ENCODE results near the gene KCNK10.
"Not testable (repeated sequence)": the region's sequence is repeated elsewhere in the genome, so short reads cannot be mapped to it uniquely, and the experiment has no call there.

The KCNK10 gene

DNA sequence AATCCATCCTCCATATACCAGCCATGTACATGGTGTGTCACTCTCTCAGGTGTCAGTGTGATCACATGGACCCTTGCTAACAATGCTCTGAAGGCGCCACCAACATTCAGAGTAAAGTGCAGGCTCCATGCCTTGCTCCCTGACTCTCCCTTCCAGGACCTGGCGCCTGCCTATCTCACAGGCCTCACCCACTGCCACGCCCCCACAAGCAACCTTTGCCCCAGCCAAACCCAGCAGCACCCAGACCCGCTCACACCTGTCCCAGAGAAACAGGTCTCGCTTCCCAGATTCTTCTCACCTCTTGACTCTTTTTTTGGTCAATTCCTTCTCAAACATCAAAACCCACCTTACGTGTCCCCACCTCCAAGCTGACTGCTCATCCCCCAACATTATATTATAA, 52.3 kb downstream of the KCNK10 start:
- DNase-seq (ENCODE audit: low spot score) = no peak

DNA sequence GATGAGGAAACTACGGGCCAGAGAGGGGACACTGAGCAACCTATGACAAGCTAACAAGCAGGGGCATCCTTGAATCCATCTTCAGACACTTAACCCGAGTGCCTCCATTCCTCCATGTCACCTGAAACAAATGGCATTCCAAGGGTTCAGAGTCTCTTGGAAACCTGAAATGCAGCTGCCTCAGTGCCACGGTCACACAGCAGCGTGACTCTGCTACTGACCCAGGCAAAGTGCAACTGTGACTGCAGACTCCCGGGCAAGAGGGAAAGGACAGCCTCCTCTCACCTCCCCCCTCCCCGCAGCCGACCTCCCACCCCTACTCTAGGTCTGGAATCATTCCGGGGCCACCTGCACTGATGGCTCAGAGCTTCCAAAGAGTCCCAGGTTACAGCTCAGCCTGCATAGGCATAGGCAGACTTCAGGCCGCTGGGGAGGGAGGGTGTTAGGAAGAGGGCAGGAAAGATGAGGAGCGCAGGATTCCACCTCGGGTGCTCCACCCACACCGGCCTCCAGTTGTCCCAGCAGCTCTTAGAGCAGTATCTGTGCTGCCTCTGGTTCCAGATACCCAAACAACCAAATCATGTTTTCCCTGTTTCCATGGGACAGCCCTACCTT, 53.2 kb downstream of the KCNK10 start:
- DNase-seq (ENCODE audit: low spot score) = no peak

DNA sequence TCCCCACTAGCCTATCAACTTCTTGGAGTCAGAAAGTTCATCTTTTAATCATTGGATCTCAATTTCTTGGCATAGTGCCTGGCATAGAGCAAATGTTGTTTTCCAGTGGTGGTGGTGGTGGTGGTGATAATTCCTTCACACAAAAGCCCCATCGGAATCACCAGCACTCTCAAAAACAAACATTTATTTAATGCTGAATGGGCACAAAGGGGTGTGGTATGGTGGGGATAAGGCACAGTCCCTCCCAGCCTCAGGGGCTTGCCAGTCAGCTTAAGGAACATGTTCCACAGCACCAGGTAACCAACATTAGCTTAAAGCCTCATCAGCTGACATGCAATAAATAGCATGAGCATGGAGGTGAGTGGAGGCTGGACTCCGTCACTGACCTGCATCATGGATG, 56.6 kb downstream of the KCNK10 start:
- no peak for DNase-seq (ENCODE audit: low spot score)

DNA sequence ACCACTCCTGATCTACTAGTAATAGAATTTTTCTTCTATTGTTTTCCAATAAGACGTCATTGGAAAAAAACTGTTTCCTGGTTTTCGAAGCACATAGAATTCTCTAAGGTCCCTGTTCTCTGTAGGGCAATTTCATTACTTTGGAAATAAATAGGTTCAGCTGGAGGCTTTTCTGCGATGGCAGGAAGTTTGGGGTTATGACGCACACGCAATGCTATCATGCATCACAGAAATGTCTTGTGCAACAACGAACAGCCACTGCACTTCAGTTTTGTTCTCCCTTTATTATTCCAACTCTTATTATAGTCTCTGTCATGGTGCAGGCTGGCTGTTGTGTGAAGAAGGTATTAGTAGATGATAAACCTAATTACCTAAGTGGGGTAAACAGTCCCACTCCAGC, 59.0 kb downstream of the KCNK10 start:
- no peak for DNase-seq (ENCODE audit: low spot score)

DNA sequence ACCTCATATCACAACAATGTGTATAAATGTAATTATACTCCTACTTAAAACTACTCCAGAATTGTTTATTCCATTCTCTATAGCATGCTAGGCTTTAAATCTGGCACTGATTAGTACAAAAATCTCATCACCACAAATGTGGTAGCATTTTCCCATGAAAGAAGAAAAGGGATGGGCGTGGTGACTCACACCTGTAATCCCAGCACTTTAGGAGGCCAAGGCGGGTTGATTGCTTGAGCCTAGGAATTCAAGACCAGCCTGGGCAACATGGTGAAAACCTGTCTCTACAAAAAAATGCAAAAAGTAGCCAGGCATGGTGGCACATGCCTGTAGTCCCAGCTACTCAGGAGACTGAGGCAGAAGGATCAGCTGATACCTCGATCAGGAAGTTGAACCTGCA, 61.8 kb downstream of the KCNK10 start:
- DNase-seq (ENCODE audit: low spot score) = not testable (repeated sequence)

DNA sequence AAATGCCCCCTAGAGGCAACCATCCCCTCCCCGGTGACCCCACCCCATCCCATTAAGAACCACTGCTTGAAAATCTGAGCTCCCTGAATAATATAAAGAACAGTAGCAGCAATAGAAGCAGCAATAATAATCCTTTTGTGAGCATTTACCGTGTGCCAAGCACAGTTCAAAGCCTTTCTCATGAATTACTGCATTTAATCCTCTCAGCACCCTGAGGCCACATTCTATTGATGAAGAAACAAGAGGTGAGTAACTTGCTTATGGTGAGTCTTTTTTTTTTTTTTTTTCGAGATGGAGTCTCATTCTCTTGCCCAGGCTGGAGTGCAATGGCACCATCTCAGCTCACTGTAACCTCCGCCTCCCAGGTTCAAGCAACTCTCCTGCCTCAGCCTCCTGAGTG, 65.0 kb downstream of the KCNK10 start:
- DNase-seq (ENCODE audit: low spot score) = no peak

DNA sequence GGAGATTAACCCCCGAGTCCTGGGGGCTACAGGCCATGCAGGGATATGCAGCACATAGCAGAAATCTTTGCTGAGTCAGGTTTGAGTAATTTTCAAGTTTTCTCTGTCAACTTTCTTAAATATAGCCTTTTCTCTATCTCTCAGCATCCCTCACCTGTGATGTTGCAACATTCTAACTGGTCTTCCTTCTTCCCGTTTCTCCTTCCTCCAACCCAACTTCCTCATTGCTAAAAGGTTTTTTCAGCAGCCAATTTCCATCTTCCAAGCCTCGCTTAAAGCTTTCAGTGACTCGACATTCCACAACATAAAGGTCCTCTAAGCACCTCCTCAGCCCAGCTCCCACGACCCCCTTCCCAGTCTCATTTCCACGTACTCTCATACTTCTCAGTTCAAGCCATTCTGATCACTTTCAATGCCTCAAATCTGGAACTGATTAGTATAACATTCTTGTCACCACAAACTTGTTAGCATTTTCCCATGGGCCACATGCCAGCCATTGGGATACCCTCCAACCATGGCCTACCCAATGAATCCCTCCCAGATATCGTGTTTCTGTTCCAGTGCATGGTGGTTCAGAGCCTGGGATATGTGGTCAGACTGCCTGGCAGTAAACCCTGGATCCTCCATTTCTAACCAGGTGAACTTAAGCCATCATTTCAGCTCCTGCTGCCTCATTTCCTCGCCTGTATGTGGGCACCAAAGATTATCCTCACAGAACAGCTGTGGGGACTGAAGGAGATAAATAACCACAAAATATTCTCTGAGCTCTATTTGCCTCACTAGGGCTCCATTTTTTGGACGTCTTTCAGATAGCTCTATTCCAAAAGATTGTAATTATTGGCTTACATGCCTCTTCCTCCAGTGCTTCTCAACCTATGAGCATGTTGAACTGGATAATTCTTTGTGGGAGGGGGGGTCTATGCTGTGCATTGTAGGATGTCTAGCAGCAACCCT, 65.8 kb downstream of the KCNK10 start:
- DNase-seq (ENCODE audit: low spot score) = no peak

DNA sequence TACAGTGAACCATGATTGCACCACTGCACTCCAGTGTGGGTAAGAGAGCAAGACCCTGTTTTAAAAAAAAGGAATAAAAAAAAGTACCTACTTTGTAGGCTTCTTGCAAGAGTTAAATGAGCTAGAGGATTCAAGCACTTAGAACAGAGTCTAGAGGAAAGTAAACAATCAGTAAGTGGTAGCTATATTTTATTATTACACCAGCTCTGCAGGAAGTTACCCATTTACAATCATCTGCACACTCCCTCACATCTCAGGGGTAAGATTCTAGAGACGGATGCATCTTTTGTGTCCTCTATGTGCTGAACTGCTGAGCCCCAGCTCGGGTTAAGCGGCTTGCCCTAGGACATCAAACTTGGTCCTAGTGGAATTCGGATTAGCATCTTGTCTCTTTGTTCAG, 67.3 kb downstream of the KCNK10 start:
- no peak for DNase-seq (ENCODE audit: low spot score)

DNA sequence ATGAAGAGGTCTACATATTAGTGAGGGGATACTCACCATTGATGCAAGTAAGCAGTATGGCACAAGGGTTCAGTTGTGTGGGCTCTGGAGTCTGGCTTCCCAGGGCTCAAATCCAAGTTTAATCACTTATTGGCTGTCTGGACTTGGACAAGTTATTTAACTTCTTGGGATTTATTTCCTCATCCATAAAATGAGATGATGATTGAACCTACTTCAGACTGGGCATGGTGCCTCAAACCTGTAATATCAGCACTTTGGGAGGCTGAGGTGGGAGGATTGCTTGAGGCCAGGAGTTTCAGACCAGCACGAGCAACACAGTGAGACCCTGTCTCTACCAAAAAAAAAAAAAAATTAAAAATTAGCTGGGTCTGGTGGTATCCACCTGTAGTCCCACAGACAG, 67.9 kb downstream of the KCNK10 start:
- DNase-seq (ENCODE audit: low spot score) = no peak

DNA sequence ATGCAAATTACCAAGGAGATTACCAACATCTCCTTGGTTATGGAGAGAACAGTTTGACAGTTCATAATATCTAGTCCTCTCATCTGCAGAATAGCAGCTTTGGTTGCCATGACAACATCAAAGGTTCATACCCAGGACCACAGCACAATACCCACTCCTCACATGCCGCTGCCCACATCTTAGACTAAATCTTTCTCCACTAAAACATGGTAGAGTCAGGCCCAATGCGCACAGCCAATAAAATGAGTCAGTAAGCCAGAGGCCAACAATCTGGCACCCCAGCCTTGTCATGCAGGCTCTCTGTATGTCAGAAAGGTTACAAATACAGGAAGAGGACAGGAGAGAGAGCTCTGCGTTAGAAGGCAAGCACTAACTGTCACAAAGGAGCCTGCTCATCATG, 70.6 kb downstream of the KCNK10 start:
- DNase-seq (ENCODE audit: low spot score) = no peak

DNA sequence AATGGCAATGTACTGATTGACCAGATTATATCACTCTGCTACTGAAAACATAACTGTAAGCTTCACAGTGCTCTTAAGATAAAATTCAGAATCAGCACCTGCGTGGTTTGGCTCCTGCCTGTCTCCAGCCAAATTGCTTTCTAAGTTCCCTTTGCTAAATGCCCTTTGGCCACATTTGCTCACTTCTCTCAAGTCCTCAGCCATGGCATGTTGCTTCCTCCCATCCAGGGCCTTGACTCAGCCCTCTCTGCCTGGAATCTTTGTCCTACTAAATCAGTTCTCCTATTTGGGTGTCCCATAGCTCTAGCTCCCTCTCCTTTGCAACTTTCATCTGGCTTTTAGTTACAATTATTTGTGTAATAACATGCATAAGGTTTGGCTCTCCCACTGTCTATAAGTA, 71.4 kb downstream of the KCNK10 start:
- DNase-seq (ENCODE audit: low spot score) = no peak

DNA sequence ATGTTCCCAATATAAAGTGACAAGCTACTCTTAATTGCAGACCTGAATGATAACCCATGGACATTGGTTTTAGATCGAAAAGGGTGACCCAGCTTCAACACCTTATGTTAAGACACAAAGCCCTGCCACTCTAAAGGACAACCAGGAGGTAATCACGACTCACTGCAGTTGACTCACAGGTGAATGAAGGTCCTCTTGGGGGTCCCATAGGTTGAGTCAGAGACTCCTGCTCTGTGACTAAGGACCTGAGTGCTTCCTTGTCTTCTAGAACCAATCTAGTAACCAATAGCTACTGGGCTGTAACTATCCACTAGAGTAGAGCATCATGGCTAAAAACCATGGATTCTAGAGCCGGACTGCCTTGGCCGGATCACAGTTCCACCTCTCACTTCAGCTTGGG, 73.8 kb downstream of the KCNK10 start:
- no peak for DNase-seq (ENCODE audit: low spot score)

DNA sequence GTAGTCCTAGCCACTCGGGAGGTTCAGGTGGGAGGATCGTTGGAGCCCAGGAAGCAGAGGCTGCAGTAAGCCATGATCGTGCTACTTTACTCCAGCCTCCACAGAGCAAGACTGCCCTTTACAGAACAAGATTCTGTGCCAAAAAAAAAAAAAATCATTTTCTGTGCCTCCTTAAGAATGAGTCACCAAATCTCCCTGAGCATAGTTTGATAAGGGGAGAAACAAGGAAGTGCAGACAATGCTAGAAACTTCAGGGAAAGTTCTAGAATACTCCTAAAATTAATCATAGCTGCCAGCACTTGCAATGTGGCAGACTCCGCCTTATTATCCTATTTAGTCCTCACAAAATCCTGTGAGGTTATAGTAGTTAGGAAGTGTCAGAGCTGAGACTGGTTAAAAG, 74.5 kb downstream of the KCNK10 start:
- no peak for DNase-seq (ENCODE audit: low spot score)

DNA sequence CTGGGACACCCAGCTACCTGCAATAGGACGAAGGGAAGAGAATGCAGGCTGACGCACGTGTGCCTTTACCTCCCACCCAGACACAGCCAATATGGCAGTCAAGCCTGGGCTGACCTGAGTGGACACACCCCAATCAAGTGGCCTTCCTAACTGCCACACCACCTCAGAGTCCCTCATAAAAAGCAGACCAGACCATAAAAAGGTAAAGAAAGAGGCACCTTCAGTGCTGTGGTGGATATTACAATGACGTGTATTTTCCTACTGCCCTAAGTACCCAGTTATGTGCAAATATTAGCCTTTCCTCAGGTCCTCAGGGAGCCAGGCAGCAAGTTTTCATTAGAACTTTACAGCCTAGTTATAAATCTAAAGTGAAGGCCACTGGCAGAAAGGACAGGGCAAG, 75.8 kb downstream of the KCNK10 start:
- DNase-seq (ENCODE audit: low spot score) = no peak

DNA sequence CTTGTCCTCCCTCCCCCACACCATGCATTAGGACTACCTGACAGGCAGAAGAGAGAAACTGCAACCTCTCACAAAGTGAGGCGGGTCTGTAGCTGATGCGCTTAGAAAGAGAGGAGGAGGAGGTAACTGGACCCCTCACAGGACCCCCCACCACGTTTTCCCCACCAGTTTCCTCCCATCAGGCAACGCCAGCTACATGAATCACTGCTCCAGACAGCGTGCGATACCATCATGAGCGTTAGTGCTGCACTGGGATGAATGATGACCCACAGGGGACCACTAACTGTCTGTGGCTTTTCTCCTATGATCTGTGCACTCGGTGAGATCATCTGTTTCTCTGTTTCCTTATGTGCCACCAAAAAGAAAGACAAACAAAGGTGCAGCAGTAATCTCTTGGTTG, 77.7 kb downstream of the KCNK10 start:
- DNase-seq (ENCODE audit: low spot score) = no peak

DNA sequence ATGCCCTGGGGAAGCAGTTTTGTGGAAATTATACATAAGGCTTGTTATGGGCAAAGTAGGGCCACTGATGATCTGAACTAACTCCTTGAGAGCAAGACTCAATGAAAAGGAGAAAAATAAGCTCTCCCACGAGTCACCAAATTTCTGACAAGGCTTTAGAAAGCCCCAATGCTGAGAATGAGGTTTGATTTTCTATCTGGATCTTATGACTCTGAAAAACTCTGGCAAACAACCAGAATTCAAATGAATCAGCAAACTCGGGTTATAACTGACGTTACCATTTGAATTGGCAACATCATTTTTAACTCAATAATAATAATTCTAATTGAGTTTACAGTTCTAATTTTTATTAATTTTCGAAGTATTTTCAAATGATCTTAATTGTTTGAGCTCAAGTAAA, 79.1 kb downstream of the KCNK10 start:
- DNase-seq (ENCODE audit: low spot score) = no peak

DNA sequence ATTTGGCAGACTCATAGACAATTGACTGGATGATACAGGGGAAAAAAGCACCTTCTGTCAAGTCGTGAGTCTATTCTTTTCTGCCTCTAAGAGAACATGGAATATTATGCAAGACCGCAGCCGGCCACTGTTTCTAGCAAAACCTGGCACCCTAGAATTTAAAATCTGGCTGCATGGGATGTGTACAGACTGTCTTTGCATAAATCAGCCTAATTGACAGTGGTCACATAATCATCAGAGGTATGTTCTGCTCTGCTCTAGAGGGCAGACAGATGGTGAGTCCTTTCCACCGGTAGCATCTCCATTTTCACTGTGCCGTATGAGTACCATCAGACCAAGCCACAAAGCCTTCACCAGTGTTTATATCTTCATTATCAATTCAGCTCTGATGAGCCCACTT, 80.6 kb downstream of the KCNK10 start:
- no peak for DNase-seq (ENCODE audit: low spot score)

DNA sequence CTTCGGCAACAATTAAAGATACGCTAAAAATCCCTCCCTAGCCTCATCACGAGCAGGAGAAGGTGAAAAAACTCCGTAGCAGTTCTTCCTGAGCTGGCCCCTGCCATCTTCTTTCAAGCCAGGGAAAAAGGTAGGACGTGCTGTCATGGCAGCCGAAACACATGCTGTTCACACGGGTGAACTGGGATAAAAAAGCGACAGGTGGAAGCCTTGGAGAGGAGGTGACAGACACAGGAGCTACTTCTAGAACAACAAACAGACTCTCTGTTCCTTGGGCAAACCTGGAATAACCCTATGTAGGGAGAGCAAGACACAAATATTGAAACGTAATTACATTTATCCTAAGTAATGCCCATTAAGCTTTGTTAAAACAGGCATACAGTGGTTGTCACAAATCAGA, 81.3 kb downstream of the KCNK10 start:
- DNase-seq (ENCODE audit: low spot score) = no peak

DNA sequence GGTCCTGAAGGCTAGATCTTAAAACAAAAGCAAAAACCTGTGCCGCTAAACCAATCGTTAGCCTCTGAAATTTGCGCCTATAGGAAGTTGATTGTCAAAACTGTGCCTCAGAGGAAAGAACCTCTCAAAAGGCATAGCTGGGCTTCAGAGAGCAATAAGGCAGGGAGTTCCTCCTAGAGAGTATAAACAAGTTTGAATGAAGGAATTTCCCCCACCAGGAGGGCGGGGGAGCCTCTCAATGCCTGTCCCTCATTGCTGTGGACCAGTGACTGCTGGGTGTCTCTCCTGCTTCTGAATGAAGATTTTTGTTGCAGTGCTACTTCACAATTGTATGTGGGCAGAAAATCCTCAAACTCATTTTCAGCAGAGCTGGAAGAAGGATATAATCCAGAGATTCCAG, 88.6 kb downstream of the KCNK10 start:
- no peak for DNase-seq (ENCODE audit: low spot score)

DNA sequence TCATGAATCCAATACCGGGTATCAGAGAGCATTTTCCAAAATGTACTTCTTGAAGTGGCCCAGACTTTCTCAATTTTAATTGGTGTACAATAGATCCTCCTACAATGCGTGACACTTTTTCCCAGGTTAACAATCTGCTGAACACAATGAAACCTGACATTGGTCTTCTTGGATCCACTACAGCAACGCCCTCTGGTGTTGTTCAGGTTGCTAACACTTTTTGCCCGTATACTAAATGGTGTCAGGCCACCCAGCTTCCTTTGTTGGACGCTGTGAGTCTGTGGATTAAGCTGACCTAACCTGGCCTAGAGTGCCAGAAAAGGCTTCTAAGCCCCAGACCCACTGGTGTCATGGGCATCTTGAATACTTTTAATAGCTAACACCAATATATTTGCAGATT, 89.2 kb downstream of the KCNK10 start:
- DNase-seq (ENCODE audit: low spot score) = no peak

DNA sequence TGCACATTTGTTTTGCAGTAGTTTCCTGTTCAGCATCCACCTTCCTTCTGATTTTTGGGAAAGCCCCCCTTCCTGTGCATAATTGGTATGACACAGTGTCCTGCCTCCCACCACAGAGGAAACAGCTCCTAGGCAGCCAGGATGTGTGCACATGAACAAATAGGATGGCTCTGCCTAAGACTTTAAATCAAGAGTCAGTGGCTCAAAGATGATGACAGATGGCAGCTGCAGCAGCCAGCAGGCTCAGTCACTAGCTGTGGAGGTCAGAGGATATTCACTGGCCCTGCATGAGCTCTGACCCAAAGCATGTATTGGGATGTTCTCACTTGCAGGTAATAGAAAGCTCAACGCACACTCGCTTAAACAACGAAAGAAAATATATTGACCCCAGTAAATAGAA, 90.3 kb downstream of the KCNK10 start:
- no peak for DNase-seq (ENCODE audit: low spot score)

DNA sequence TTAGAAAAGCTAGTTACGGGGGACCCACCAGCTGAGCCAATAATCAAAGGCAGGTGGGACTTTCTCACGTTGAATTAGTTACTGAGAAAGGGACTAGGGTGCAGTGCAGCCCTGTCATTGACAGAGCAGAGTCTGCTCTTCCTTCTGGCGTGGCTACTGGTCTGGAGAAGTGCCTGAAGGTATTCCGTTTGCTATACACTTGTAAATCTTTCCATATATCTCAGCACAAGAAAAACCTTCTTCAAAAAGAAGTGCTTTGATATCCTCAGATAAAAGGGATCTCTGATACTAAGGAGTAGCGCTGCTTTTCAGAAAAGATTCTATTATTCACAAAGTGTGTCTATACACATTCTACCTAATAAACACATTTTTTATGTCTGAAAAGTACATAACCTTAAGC, 91.5 kb downstream of the KCNK10 start:
- DNase-seq (ENCODE audit: low spot score) = no peak

DNA sequence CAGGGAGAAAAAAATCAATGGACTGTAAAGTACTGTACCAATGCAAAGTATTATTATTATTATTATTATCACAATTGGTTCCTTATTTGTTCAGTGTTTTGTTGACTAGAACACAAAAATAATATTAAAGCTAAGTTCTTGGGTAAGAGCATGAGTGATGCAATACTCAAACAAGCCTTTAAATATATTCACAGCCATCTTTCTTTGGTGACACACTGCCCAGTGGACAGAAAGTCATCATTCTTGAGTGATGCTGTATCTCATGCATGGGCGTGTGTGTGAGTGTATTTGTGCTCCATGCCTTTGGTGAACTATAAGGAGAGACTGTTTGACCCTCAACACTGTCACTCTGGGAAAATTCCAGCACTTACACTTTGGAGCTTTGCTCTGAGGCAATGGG, 93.6 kb downstream of the KCNK10 start:
- no peak for DNase-seq (ENCODE audit: low spot score)

Data from putamen (tissue), 1 donor.